K562 treated with DMSO at 1 percent for 4 hours (cell line): ENCODE measurements around the gene SPRR1B. TPM values are rescaled to one million over a fixed set of nuclear protein-coding genes. Genes with fewer than 3 reads are reported as not detected.

Source experiments
- total RNA-seq: library from RNA; unstranded; fragments of 300-600 nt; gene quantifications from 2 replicates; pipeline ENCODE4 v1.2.3, GENCODE V29; 2022; ENCODE audit not compliant: insufficient read depth

Gene SPRR1B
- not detected in 2 replicates for total RNA-seq

GRCh38 chr1:153030895-153031294, at the start of gene SPRR1B:
Gene SPRR1B (plus strand): TSS chr1:153031203. CDS start chr1:153032346, 1,143 bp downstream.

GRCh38 chr1:152983743-152984142, 47.3 kb upstream of the SPRR1B start, which contains the start of gene SPRR1A:
Gene SPRR1A (plus strand): TSS chr1:152984081. CDS start chr1:152985231, 1,150 bp downstream.

GRCh38 chr1:153001382-153001781, 29.6 kb upstream of the SPRR1B start, which contains the start of gene SPRR3:
Gene SPRR3 (plus strand): TSS chr1:153001749. CDS start chr1:153003021, 1,272 bp downstream.

GRCh38 chr1:153040950-153041631, 10.1 kb downstream of the SPRR1B start, which contains the start of gene SPRR2D:
Gene SPRR2D (minus strand): TSS chr1:153041120. CDS start chr1:153040346, 774 bp downstream.

GRCh38 chr1:153057375-153057774, 26.4 kb downstream of the SPRR1B start, which contains the start of gene SPRR2A:
Gene SPRR2A (minus strand): TSS chr1:153057512. CDS start chr1:153056735, 777 bp downstream.

GRCh38 chr1:153071511-153071910, 40.5 kb downstream of the SPRR1B start, which contains the start of gene SPRR2B:
Gene SPRR2B (minus strand): TSS chr1:153071611. CDS start chr1:153070839, 772 bp downstream.

Other genes with a start within 250 kb of the SPRR1B start
- not detected in 2 replicates for gene LCE1E, start 244.9 kb upstream of the SPRR1B start, total RNA-seq
- not detected in 2 replicates for gene LCE1D, start 234.5 kb upstream of the SPRR1B start, total RNA-seq
- not detected in 2 replicates for gene LCE1C, start 224.6 kb upstream of the SPRR1B start, total RNA-seq
- gene LCE1B, start 219.2 kb upstream of the SPRR1B start, total RNA-seq, result not detected in 2 replicates
- not detected in 2 replicates for gene LCE1A, start 203.7 kb upstream of the SPRR1B start, total RNA-seq
- gene LCE6A, start 188.3 kb upstream of the SPRR1B start, total RNA-seq, result not detected in 2 replicates
- not detected in 2 replicates for gene LCE7A, start 171.2 kb upstream of the SPRR1B start, total RNA-seq
- gene SMCP, start 152.9 kb upstream of the SPRR1B start, total RNA-seq, result not detected in 2 replicates
- gene IVL, start 122.7 kb upstream of the SPRR1B start, total RNA-seq, result not detected in 2 replicates
- not detected in 2 replicates for gene SPRR5, start 84.0 kb upstream of the SPRR1B start, total RNA-seq
- gene SPRR4, start 60.6 kb upstream of the SPRR1B start, total RNA-seq, result not detected in 2 replicates
- gene SPRR1A, start 47.1 kb upstream of the SPRR1B start, total RNA-seq, result not detected in 2 replicates
- gene SPRR3, start 29.5 kb upstream of the SPRR1B start, total RNA-seq, result not detected in 2 replicates
- gene SPRR2D, start 9.9 kb downstream of the SPRR1B start, total RNA-seq, result 36.6 and 103 TPM in 2 replicates
- not detected in 2 replicates for gene SPRR2A, start 26.3 kb downstream of the SPRR1B start, total RNA-seq
- not detected in 2 replicates for gene SPRR2B, start 40.4 kb downstream of the SPRR1B start, total RNA-seq
- not detected in 2 replicates for gene SPRR2E, start 63.3 kb downstream of the SPRR1B start, total RNA-seq
- gene SPRR2F, start 82.3 kb downstream of the SPRR1B start, total RNA-seq, result not detected in 2 replicates
- not detected in 2 replicates for gene SPRR2G, start 119.7 kb downstream of the SPRR1B start, total RNA-seq
- not detected in 2 replicates for gene LELP1, start 172.2 kb downstream of the SPRR1B start, total RNA-seq
- gene PRR9, start 186.4 kb downstream of the SPRR1B start, total RNA-seq, result 1.4 and 1.7 TPM in 2 replicates
- gene LORICRIN, start 228.5 kb downstream of the SPRR1B start, total RNA-seq, result not detected in 2 replicates